Measurements from ENCODE around the gene PHC1. TPM values are rescaled to one million over a fixed set of nuclear protein-coding genes. Genes with fewer than 3 reads are reported as not detected.

Gene PHC1
- total and polyA plus RNA-seq, 2 experiments from 2014 or later: 37.5 to 51.7 TPM

DNA sequence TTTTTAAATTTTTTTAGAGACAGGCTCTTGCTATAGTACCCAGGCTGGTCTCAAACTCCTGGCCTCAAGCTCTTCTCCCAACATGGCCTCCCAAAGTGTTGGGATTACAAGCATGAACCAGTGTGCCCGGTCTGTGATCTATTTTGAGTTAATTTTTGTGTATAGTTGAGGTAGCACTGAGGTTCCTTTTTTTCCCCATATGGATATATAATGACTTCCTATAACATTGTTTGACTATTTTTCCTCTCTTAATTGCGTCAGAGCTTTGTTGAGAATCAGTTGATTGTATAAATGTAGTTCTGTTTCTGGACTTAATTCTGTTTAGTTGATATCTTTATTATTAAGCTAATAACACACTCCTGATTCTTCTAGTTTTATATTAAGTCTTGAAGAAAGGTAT is 43.8 kb downstream of the PHC1 start:
- no peak for DNase-seq (ENCODE audit: low read depth in 1 of 2, low spot score in 1 of 2)
- Histone ChIP-seq H3K27me3 (no peaks in the 10 kb centered on the region), H3K4me3 (no peak overlapping the region), H3K4me1 (ENCODE audit: low read depth) (no peaks in the 10 kb centered on the region), H3K9me3 (ENCODE audit: low read depth) (no peaks in the 10 kb centered on the region), H3K27ac (no peak overlapping the region), H3K36me3 (no peaks in the 10 kb centered on the region)
- TF ChIP-seq, protein P1, sequence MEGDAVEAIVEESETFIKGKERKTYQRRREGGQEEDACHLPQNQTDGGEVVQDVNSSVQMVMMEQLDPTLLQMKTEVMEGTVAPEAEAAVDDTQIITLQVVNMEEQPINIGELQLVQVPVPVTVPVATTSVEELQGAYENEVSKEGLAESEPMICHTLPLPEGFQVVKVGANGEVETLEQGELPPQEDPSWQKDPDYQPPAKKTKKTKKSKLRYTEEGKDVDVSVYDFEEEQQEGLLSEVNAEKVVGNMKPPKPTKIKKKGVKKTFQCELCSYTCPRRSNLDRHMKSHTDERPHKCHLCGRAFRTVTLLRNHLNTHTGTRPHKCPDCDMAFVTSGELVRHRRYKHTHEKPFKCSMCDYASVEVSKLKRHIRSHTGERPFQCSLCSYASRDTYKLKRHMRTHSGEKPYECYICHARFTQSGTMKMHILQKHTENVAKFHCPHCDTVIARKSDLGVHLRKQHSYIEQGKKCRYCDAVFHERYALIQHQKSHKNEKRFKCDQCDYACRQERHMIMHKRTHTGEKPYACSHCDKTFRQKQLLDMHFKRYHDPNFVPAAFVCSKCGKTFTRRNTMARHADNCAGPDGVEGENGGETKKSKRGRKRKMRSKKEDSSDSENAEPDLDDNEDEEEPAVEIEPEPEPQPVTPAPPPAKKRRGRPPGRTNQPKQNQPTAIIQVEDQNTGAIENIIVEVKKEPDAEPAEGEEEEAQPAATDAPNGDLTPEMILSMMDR (IDR thresholded peaks at IDR 0.05; ENCODE audit: low read depth, low read length): no peak

DNA sequence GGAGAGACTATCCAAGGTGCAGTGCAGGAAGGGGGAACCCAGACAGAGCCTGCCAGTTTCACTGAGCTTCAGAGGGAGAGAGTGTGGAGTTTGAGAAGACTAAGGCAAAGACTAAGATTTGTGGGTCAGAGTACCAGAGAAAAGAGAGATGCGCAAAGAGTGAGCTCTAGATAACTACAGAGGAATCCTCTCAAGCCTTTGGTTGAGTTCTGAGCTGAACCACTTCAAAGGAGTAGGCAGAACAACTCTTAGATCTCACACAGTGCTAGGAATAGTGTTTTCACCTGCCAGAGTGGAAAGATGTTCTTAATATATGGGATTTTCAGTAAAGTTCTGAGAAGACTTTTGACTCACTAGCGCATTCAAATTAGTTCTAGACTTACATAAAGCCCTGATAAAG is 45.9 kb downstream of the PHC1 start:
- no peak overlapping the region for H3K27ac ChIP-seq
- TF ChIP-seq, protein P1 (IDR thresholded peaks at IDR 0.05; ENCODE audit: low read depth, low read length): no peak
- no peak for DNase-seq (ENCODE audit: low read depth in 1 of 2, low spot score in 1 of 2)
- H3K9me3 ChIP-seq (ENCODE audit: low read depth): no peaks in the 10 kb centered on the region
- H3K27me3 ChIP-seq: no peaks in the 10 kb centered on the region
- no peaks in the 10 kb centered on the region for H3K4me1 ChIP-seq (ENCODE audit: low read depth)
- H3K4me3 ChIP-seq: no peak overlapping the region
- H3K36me3 ChIP-seq: no peaks in the 10 kb centered on the region

DNA sequence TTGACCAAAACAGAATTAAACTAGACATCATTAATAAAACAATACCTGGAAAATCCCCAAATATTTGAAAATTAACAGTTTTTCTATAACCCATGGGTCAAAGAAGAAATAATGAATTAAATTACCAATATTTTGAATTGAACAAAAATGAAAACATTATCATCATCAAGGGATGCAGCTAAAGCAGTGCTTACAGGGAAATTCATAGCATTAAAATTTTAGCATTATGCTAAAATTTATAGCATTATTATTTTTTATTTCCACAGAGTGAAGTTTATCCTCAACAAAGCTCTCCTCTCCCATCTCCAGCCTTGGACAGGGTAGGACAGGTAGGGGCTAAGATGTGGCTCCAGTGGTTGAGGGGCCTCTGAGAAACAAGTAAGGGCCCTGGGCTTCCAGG is 54.5 kb downstream of the PHC1 start:
- DNase-seq (ENCODE audit: low read depth in 1 of 2, low spot score in 1 of 2): no peak
- Histone ChIP-seq H3K4me1 (ENCODE audit: low read depth) (no peaks in the 10 kb centered on the region), H3K27ac (no peak overlapping the region), H3K36me3 (no peaks in the 10 kb centered on the region), H3K27me3 (no peaks in the 10 kb centered on the region), H3K9me3 (ENCODE audit: low read depth) (no peaks in the 10 kb centered on the region), H3K4me3 (no peak overlapping the region)
- TF ChIP-seq, protein P1 (IDR thresholded peaks at IDR 0.05; ENCODE audit: low read depth, low read length): no peak

DNA sequence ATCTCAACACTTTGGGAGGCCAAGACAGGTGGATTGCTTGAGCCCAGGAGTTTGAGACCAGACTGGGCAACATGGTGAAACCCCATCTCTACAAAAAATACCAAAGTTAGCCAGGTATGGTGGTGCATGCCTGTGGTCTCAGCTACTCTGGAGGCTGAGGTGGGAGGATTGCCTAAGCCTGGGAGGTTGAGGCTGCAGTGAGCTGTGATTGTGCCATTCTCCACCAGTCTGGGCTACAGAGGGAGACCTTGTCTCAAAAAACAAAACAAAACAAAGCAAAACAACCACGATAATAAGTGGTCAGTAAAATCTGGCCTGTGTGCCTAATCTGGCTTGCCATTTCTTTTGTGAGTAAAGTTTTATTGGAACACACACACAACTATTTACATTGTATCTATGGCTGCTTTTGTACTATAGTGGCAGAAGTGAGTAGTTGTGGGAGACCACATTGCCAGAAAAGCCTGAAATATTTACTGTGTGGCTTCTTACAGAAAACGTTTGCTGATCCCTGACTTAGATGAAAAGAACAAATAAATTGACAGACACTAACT is 55.6 kb downstream of the PHC1 start:
- Histone ChIP-seq H3K27ac (no peak overlapping the region), H3K4me1 (ENCODE audit: low read depth) (no peaks in the 10 kb centered on the region), H3K36me3 (no peaks in the 10 kb centered on the region), H3K9me3 (ENCODE audit: low read depth) (no peaks in the 10 kb centered on the region), H3K27me3 (no peaks in the 10 kb centered on the region), H3K4me3 (no peak overlapping the region)
- no peak for DNase-seq (ENCODE audit: low read depth in 1 of 2, low spot score in 1 of 2)
- TF ChIP-seq, protein P1 (IDR thresholded peaks at IDR 0.05; ENCODE audit: low read depth, low read length): no peak

DNA sequence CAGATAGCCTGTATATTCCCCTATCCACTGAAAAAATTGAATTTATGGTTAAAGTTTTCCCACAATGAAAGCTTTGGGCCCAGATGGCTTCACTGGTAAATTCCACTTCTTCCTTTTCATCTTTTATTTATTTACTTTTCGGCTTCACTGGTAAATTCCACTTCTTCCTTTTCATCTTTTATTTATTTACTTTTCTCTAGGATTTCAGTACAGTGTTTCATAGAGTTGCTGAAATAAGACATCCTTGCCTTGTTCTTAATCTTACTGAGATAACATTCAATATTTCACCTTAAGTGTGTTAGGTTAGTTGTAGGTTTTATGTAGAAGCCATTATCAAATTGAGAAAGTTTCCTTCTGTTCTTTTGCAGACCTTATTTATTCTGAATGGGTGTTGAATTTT is 56.1 kb downstream of the PHC1 start:
- Histone ChIP-seq H3K27me3 (no peaks in the 10 kb centered on the region), H3K9me3 (ENCODE audit: low read depth) (no peaks in the 10 kb centered on the region), H3K36me3 (no peaks in the 10 kb centered on the region), H3K27ac (no peak overlapping the region), H3K4me1 (ENCODE audit: low read depth) (no peaks in the 10 kb centered on the region), H3K4me3 (no peak overlapping the region)
- TF ChIP-seq, protein P1 (IDR thresholded peaks at IDR 0.05; ENCODE audit: low read depth, low read length): no peak
- DNase-seq (ENCODE audit: low read depth in 1 of 2, low spot score in 1 of 2): no peak

DNA sequence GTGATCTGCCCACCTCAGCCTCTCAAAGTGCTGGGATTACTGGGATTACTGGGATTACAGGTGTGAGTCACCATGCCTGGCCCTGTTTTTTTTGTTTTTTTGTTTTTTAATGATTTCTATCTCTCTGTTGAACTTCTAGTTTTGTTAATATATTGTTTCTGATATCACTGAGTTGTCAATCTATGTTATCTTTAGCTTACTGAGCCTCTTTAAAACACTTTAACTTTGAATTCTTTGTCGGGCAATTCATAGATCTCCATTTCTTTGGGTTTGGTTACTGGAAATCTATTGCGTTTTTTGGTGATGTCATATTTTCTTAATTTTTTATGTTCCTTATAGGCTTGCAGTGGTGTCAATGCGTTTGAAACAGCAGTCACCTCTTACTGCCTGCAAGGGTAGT is 65.8 kb downstream of the PHC1 start:
- Histone ChIP-seq H3K27ac (no peak overlapping the region), H3K4me3 (no peak overlapping the region), H3K9me3 (ENCODE audit: low read depth) (no peaks in the 10 kb centered on the region), H3K36me3 (no peaks in the 10 kb centered on the region), H3K27me3 (no peaks in the 10 kb centered on the region), H3K4me1 (ENCODE audit: low read depth) (no peaks in the 10 kb centered on the region)
- TF ChIP-seq, protein P1 (IDR thresholded peaks at IDR 0.05; ENCODE audit: low read depth, low read length): no peak
- no peak for DNase-seq (ENCODE audit: low read depth in 1 of 2, low spot score in 1 of 2)
